HG03565 (cell line): ENCODE results near the gene DNAJC5G.
"Not testable (repeated sequence)": the region's sequence is repeated elsewhere in the genome, so short reads cannot be mapped to it uniquely, and the experiment has no call there.

Source experiments
- ATAC-seq: cut with Tn5 transposase; IDR thresholded peaks from one replicate; pipeline ENCODE4 v1.9.1; 2021; ENCODE audit warnings: mild to moderate bottlenecking, moderate library complexity; ENCODE audit not compliant: unreplicated experiment

The DNAJC5G gene

DNA sequence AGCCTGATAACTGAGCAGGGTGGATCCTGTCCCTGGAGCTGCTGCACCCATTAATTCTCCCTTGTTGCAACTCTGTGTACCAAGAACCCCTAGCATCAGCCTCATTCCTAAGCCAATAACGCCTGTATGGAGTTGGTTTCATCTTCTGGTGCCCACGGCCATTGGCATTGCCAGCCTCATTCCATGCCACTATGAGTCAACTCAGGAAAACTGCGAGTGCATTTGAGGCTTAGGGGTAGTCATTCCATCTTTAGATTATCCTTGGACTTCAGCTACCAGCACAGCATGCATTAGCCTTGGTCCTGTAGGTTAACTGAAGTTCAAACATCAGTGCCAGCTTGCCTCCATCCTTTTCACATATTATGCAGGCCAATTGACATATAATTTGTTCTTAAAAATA lies 5.6 kb downstream of the DNAJC5G start:
- ATAC-seq, result no peak

DNA sequence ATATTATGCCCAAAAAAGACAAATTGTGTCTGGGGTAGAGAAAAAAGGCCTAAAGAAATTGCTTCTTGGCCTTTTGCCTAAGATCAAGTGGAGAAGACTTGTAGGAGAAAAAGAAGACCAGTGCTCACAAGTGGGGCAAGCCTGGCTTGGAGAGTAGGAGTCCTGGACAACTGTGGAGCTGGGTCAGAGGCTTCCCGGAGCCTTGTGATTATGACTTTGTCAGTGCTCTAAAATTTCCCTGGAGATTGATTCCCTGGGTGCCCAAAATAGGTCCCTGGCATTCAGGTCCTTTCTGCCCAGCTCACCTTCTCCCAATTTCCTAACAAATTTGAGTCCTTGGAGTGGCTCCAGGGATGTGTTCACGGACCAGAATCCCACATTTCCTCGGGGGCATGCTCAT lies 6.2 kb downstream of the DNAJC5G start:
- ATAC-seq, result no peak

GRCh38 chr2:27281855-27282559 lies 6.8 kb downstream of the DNAJC5G start, which contains the start of gene TRIM54:
Gene TRIM54, plus strand, starts transcription at chr2:27282429. Its CDS starts 303 bp downstream, at chr2:27282732.
- ATAC-seq, result no peak

DNA sequence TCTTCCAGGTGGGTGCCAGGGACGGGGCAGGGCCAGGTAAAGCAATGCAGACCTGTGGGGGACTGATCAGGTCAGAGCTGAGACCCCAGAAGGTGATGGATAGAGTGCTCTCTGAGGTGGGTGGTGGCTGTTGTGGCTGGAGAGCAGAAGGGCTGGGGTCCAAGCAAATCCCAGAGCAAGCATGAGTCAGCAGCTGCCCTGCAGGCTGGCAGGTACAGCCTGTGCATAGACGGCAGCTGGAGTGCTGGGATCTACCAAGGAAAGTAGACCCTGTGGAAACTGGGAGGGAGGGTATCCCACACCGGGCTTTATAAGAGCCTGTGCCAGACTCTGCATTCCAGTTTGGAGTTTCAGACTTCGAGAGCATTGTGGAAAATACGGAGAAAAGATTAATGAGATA lies 7.7 kb downstream of the DNAJC5G start:
- ATAC-seq, result no peak

- no peak for ATAC-seq
Measured at GRCh38 chr2:27284996-27285395, 9.8 kb downstream of the DNAJC5G start.

- no peak for ATAC-seq
Measured at GRCh38 chr2:27285481-27285880, 10.2 kb downstream of the DNAJC5G start.

GRCh38 chr2:27288610-27289009 lies 13.4 kb downstream of the DNAJC5G start:
- ATAC-seq, result no peak

GRCh38 chr2:27290549-27290948 lies 15.3 kb downstream of the DNAJC5G start:
- ATAC-seq, result no peak

- no peak for ATAC-seq
Measured at GRCh38 chr2:27291865-27292264, 16.6 kb downstream of the DNAJC5G start.

- no peak for ATAC-seq
Measured at GRCh38 chr2:27294928-27295327, 19.7 kb downstream of the DNAJC5G start.

GRCh38 chr2:27296481-27296880 lies 21.2 kb downstream of the DNAJC5G start:
- no peak for ATAC-seq

- no peak for ATAC-seq
Measured at GRCh38 chr2:27297195-27297594, 22.0 kb downstream of the DNAJC5G start.

DNA sequence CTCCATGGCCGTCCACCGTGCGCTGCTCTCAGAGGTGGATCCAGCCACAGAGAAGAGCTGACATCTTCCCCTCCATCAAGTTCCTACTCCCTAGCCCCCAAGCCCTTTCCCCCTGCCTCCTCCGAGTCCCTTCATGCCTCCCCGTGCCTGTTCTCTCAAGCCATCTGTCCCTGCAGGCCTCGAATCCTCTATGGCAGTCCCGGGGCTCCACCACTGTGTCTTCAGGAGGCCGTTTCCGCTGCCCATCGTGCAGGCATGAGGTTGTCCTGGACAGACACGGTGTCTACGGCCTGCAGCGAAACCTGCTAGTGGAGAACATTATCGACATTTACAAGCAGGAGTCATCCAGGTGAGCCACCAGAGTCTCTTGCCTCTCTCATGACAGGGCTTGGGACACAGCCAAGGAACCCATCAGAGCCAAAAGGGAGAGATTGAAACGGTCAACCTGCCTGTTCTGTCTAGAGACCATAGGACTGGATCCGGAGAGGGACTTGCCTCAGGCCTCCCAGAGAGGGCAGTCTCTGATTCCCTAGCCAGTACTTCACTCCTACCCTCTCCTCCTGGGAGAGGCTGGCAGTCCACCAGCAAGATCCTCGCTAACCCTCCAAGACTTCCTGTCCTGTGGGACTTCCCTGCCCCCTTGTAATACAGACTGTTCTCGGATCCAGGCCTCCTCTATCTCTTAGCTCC lies 23.3 kb downstream of the DNAJC5G start:
- ATAC-seq, result no peak

DNA sequence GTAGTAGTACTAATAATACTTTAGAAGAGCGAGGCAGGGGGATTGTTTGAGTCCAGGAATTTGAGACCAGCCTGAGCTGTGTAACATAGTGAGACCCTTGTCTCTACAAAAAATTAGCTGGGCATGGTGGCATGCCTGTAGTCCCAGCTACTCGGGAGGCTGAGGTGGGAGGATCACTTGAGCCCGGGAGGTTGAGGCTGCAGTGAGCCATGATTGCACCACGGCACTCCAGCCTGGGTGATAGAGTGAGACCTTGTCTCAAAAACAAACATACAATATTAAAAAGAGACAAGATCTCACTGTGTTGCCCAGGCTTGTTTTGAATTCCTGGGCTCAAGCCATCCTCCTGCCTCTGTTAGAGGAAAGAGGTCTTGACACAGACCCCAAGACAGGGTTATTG lies 25.4 kb downstream of the DNAJC5G start:
- ATAC-seq, result not testable (repeated sequence)

- ATAC-seq, result no peak
Measured at GRCh38 chr2:27303093-27304025, 28.1 kb downstream of the DNAJC5G start.

- no peak for ATAC-seq
Measured at GRCh38 chr2:27304488-27305240, 29.4 kb downstream of the DNAJC5G start.

GRCh38 chr2:27305516-27305915 lies 30.3 kb downstream of the DNAJC5G start:
- no peak for ATAC-seq

- ATAC-seq, result no peak
Measured at GRCh38 chr2:27306136-27306535, 30.9 kb downstream of the DNAJC5G start.

DNA sequence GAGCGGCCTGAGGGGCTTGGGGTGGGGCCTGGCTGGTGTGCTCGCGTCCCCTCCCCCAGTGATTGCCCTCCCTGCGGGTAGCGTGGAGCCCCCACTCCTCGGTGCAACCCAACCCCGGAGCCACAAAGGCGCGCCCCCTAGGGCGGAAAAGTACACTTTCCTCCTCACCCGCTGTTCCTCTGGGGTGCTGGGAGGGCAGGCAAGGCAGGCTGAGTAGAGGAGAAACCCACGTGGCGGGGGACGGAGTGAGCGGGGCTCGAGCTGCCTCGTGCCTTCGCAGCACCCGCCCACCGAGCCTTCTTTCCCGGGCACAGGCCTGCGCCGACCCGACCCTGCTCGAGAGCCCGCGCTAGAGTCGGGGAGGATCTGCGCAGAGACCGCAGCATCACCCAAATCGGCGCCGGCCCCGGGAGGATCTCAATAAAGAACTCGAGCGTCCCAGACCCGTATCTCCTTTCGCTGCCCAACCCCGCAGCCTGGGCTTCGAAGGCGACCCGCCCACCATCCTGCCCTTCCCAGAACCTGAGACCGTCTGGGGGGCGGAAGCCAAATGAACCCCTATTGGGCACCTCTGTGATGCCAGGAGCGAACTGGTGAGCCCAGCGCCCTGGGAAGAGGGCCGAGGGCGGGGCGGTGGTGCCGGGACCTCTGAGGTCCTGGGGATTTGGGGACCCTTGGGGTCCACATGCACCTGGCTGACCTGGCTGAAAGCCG lies 31.5 kb downstream of the DNAJC5G start:
- ATAC-seq, result no peak

DNA sequence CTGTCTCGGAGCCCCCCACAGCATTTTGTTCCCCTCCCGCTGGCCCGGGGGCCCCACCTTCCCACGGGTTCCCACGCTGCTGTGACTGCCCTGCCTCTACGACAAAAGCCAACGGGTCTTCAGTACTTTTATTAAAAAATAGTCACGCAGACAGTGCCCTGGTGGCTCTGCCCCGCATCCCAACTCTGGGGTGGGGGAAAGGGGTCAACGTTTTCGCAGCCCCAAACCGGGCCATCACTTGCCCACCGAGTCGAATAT lies 32.0 kb downstream of the DNAJC5G start:
- no peak for ATAC-seq
